Activated CD4-positive, alpha-beta T cell treated with anti-CD3 and anti-CD28 coated beads for 36 hours (primary cell): ENCODE measurements around the gene USHBP1. TPM values are rescaled to one million over a fixed set of nuclear protein-coding genes. Genes with fewer than 3 reads are reported as not detected.

Experiments
- total RNA-seq, 2 experiments: library from RNA; stranded (reverse); gene quantifications; one replicate each; pipeline ENCODE4 v1.2.3, GENCODE V29; 2021

Gene USHBP1
- total RNA-seq, 2 experiments from 2014 or later, result 0.11 TPM; not detected in 1

Other genes starting within 250 kb of the USHBP1 start
- gene CPAMD8, start 237.9 kb downstream of the USHBP1 start, total RNA-seq, result under 1 TPM; 0.11 to 0.41 TPM
- gene HAUS8, start 189.3 kb downstream of the USHBP1 start, total RNA-seq, result 10 to 100 TPM; 32.6 to 41.7 TPM
- gene MYO9B, start 189.0 kb downstream of the USHBP1 start, total RNA-seq, result 10 to 100 TPM; 90.3 to 98.5 TPM
- 10 to 100 TPM; 22.6 to 24.5 TPM for gene USE1, start 49.4 kb downstream of the USHBP1 start, total RNA-seq
- gene OCEL1, start 38.5 kb downstream of the USHBP1 start, total RNA-seq, result 10 to 100 TPM; 10.9 to 11.7 TPM
- 1 to 10 TPM; 7.4 to 7.9 TPM for gene NR2F6, start 18.8 kb downstream of the USHBP1 start, total RNA-seq
- gene BABAM1, start 2.7 kb upstream of the USHBP1 start, total RNA-seq, result 100 to 1,000 TPM; 109 to 132 TPM
- 1 to 10 TPM; 2.9 to 3.1 TPM for gene ANKLE1, start 17.2 kb upstream of the USHBP1 start, total RNA-seq
- gene ABHD8, start 38.7 kb upstream of the USHBP1 start, total RNA-seq, result 1 to 10 TPM; 6.1 to 8.0 TPM
- gene MRPL34, start 41.1 kb upstream of the USHBP1 start, total RNA-seq, result 10 to 100 TPM; 72.0 to 88.6 TPM
- gene DDA1, start 44.8 kb upstream of the USHBP1 start, total RNA-seq, result 10 to 100 TPM; 26.2 to 39.6 TPM
- gene ANO8, start 70.1 kb upstream of the USHBP1 start, total RNA-seq, result 1 to 10 TPM; 4.2 to 4.8 TPM
- 10 to 100 TPM; 37.3 to 39.8 TPM for gene GTPBP3, start 72.8 kb upstream of the USHBP1 start, total RNA-seq
- not detected for gene PLVAP, start 112.6 kb upstream of the USHBP1 start, total RNA-seq
- 1 to 10 TPM in 1 of 2 experiments, under 1 TPM in 1; 0.97 to 1.6 TPM for gene CCDC194, start 129.5 kb upstream of the USHBP1 start, total RNA-seq
- gene BST2, start 140.9 kb upstream of the USHBP1 start, total RNA-seq, result 10 to 100 TPM; 62.0 to 70.7 TPM
- gene MVB12A, start 155.3 kb upstream of the USHBP1 start, total RNA-seq, result 10 to 100 TPM; 27.6 to 32.6 TPM
- gene TMEM221, start 183.9 kb upstream of the USHBP1 start, total RNA-seq, result not detected
- not detected for gene NXNL1, start 196.2 kb upstream of the USHBP1 start, total RNA-seq
- gene SLC27A1, start 205.8 kb upstream of the USHBP1 start, total RNA-seq, result 1 to 10 TPM; 2.2 to 2.7 TPM
- gene PGLS, start 246.9 kb upstream of the USHBP1 start, total RNA-seq, result 10 to 100 TPM; 53.1 to 55.5 TPM